Neuronal stem cell (in vitro differentiated cells): ENCODE results near the gene ARFGEF3.

Experiments
- DNase-seq: peaks from one replicate; pipeline ENCODE4 v3.0.0-alpha.2; 2013; ENCODE audit warnings: low spot score
- H2AFZ ChIP-seq: one replicate; pipeline ENCODE4 v1.6.1; 2013; ENCODE audit warnings: mild to moderate bottlenecking, low read length, inconsistent platforms
- H2AK5ac ChIP-seq: 2 replicates; pipeline ENCODE4 v1.6.1; 2013; ENCODE audit warnings: low read depth, mild to moderate bottlenecking, inconsistent platforms, low read length, moderate library complexity, mixed read lengths
- H2BK120ac ChIP-seq: 2 replicates; pipeline ENCODE4 v1.6.1; 2013; ENCODE audit warnings: low read depth, mild to moderate bottlenecking, inconsistent platforms, low read length, moderate library complexity, mixed read lengths
- H2BK12ac ChIP-seq: one replicate; pipeline ENCODE4 v1.6.1; 2013; ENCODE audit warnings: low read length, inconsistent platforms
- H2BK15ac ChIP-seq: 2 replicates; pipeline ENCODE4 v1.6.1; 2013; ENCODE audit warnings: mild to moderate bottlenecking, low read length, inconsistent platforms, mixed read lengths
- H2BK5ac ChIP-seq: one replicate; pipeline ENCODE4 v1.6.1; 2013; ENCODE audit warnings: inconsistent platforms, mild to moderate bottlenecking, low read length, moderate library complexity
- H3K14ac ChIP-seq: one replicate; pipeline ENCODE4 v1.6.1; 2013; ENCODE audit warnings: low read length, inconsistent platforms
- H3K18ac ChIP-seq: 2 replicates; pipeline ENCODE4 v1.6.1; 2013; ENCODE audit warnings: low read length, inconsistent platforms
- H3K23ac ChIP-seq: 2 replicates; pipeline ENCODE4 v1.6.1; 2013; ENCODE audit warnings: low read depth, mild to moderate bottlenecking, mixed read lengths, low read length, inconsistent platforms; ENCODE audit not compliant: poor library complexity
- H3K27ac ChIP-seq: replicated peaks from 3 replicates; pipeline ENCODE4 v1.5.1; 2013; ENCODE audit warnings: low read length, inconsistent platforms
- H3K27me3 ChIP-seq, 3 experiments: 2 replicates each; pipeline ENCODE4 v1.6.1; 2013; ENCODE audit warnings: low read length in 3 of 3, mild to moderate bottlenecking in 2 of 3, inconsistent platforms in 1 of 3, low read depth in 1 of 3, mixed read lengths in 1 of 3, moderate library complexity in 1 of 3; ENCODE audit not compliant: control insufficient read depth in 3 of 3, insufficient read depth in 3 of 3
- H3K36me3 ChIP-seq, 2 donors: replicated peaks in 1 of 2; 2 replicates each; pipeline ENCODE4 v1.6.1; 2013; ENCODE audit warnings: low read length in 2 of 2; ENCODE audit not compliant: control insufficient read depth in 2 of 2, insufficient read depth in 2 of 2
- H3K4ac ChIP-seq: 2 replicates; pipeline ENCODE4 v1.6.1; 2013; ENCODE audit warnings: inconsistent platforms, mild to moderate bottlenecking, low read length, moderate library complexity
- H3K4me1 ChIP-seq, 2 donors: 1 replicate in 1 of 2; 2 replicates in 1 of 2; pipeline ENCODE4 v1.6.1; 2013; ENCODE audit warnings: low read length in 2 of 2, low read depth in 1 of 2; ENCODE audit not compliant: control insufficient read depth in 2 of 2, insufficient read depth in 1 of 2
- H3K4me2 ChIP-seq: one replicate; pipeline ENCODE4 v1.6.1; 2013; ENCODE audit warnings: mild to moderate bottlenecking, low read length, inconsistent platforms; ENCODE audit not compliant: insufficient read depth, poor library complexity, severe bottlenecking
- H3K4me3 ChIP-seq, 2 donors: 2 replicates each; pipeline ENCODE4 v1.5.1; 2013; ENCODE audit warnings: low read length in 2 of 2, mild to moderate bottlenecking in 2 of 2, inconsistent platforms in 1 of 2, moderate library complexity in 1 of 2
- H3K79me1 ChIP-seq: one replicate; pipeline ENCODE4 v1.6.1; 2013; ENCODE audit warnings: low read depth, mild to moderate bottlenecking, inconsistent platforms, low read length, moderate library complexity
- H3K9ac ChIP-seq: one replicate; pipeline ENCODE4 v1.6.1; 2013; ENCODE audit warnings: mild to moderate bottlenecking, low read depth, low read length, inconsistent platforms; ENCODE audit not compliant: poor library complexity
- H3K9me3 ChIP-seq, 2 donors: replicated peaks in 1 of 2; 2 replicates each; pipeline versions ENCODE3 to v1.6.1; 2013; ENCODE audit warnings: low read length in 2 of 2, mild to moderate bottlenecking in 2 of 2, inconsistent platforms in 1 of 2, low read depth in 1 of 2, mixed read lengths in 1 of 2, moderate library complexity in 1 of 2; ENCODE audit not compliant: control insufficient read depth in 2 of 2, insufficient read depth in 1 of 2
- H4K8ac ChIP-seq: one replicate; pipeline ENCODE4 v1.6.1; 2013; ENCODE audit warnings: low read depth, mild to moderate bottlenecking, inconsistent platforms, low read length, moderate library complexity
- H4K91ac ChIP-seq: one replicate; pipeline ENCODE4 v1.6.1; 2013; ENCODE audit warnings: low read length, low read depth, mild to moderate bottlenecking, inconsistent platforms; ENCODE audit not compliant: poor library complexity
- WGBS, 2 donors: extraction: QIAGEN DNeasy Blood & Tissue Kit; methylation state at CpG; one replicate each; pipeline ENCODE4 v1.1.7; 2013; ENCODE audit warnings: missing lambda C conversion rate in 2 of 2, mixed read lengths in 1 of 2; ENCODE audit not compliant: insufficient read length in 2 of 2, insufficient replicate concordance in 1 of 2; ENCODE audit errors: extremely low coverage in 2 of 2; 5-methylcytosine and 5-hydroxymethylcytosine counted together

Gene ARFGEF3

DNA sequence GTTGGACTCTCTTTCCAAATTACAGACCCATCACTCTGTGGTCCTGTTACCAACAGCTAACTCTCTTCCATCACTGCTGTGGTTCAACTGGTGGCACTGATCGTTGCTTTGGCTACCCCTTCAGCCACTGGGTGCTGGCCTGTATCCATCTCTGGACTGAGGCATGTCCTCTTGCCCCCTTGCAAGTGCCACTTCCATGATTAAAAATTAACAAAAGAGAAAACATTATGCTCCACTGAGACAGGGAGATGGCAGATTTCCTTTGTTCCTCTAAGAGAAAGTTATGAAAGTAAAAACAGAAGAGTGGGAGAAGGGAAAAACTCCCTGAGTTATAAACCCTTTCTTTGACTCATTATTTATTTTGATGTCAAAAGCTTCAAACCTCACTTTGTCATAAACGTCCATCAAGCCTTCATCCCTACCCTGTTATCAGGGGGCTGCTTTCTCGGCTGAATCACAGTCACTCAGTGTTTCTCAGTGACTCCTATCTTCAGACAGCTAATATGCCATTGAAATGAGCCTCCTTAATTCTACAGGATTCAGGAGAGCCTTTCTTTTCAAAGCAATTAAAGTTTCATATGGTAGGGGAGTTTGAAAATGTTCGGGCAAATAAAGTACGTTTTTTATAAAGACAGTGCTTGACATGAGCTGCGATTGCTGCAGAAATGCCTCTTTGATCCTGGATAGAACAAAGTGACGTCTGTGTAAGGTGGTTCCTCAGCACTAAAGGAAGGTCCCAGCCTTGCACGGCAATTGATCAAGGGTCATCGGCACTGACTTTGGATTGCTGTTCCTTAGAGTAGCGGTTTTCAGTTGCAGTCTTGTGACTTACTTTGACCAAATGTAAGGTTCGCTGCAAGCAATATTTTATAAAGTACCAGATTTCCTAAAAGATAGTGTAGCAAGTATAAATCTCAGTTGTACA, 106.5 kb downstream of the ARFGEF3 start:
- H3K14ac ChIP-seq = no peak overlapping the region
- no peak overlapping the region for H2AFZ ChIP-seq
- H2AK5ac ChIP-seq = no peak overlapping the region
- no peak overlapping the region for H3K9ac ChIP-seq
- H3K79me1 ChIP-seq = peaks cover 3% of the 10 kb centered on the region
- no peak overlapping the region for H4K91ac ChIP-seq
- no peaks in the 10 kb centered on the region for H3K9me3 ChIP-seq
- H3K23ac ChIP-seq = no peak overlapping the region
- no peaks in the 10 kb centered on the region for H3K36me3 ChIP-seq
- H2BK12ac ChIP-seq = no peak overlapping the region
- peaks cover 0 to 3% (median 0%) of the 10 kb centered on the region in 3 experiments for H3K27me3 ChIP-seq
- no peak overlapping the region for H3K27ac ChIP-seq
- no peak overlapping the region for H3K18ac ChIP-seq
- H3K4ac ChIP-seq = no peak overlapping the region
- H2BK5ac ChIP-seq = no peak overlapping the region
- DNase-seq = no peak
- H2BK120ac ChIP-seq = no peak overlapping the region
- H3K4me3 ChIP-seq = no peak overlapping the region
- H4K8ac ChIP-seq = no peak overlapping the region
- H2BK15ac ChIP-seq = no peak overlapping the region
- WGBS, 2 donors = no CpG with 5 or more reads among the region's 11 CpGs
- no peak overlapping the region for H3K4me2 ChIP-seq
- no peaks in the 10 kb centered on the region for H3K4me1 ChIP-seq

DNA sequence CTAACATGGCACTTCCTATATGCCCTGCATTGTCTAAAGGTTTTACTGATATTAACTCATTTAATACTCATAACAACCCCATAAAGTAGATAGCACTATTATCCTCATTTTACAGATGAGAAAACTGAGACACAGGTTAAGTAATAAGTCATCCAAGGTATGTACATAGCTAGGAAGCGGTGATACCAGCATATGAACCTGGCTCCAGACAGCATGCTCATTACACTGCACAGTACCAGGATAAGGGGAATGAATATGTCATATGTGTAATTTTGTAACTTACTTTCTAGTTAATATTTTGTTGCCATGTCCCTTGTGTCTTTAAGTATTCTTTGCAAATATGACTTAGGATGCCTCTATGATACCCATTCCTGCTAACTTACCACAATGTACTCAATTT, 109.7 kb downstream of the ARFGEF3 start:
- H3K27me3 ChIP-seq = peaks cover 0 to 3% (median 0%) of the 10 kb centered on the region in 3 experiments
- no peak overlapping the region for H2BK15ac ChIP-seq
- no peaks in the 10 kb centered on the region for H3K36me3 ChIP-seq
- no peak overlapping the region for H3K27ac ChIP-seq
- no peak for DNase-seq
- no peak overlapping the region for H2AFZ ChIP-seq
- no peak overlapping the region for H3K18ac ChIP-seq
- no peak overlapping the region for H3K14ac ChIP-seq
- H4K91ac ChIP-seq = no peak overlapping the region
- no peak overlapping the region for H3K23ac ChIP-seq
- no CpG with 5 or more reads among the region's 1 CpG for WGBS, 2 donors
- no peak overlapping the region for H2BK120ac ChIP-seq
- no peaks in the 10 kb centered on the region for H3K9me3 ChIP-seq
- H3K4me3 ChIP-seq = no peak overlapping the region
- H4K8ac ChIP-seq = no peak overlapping the region
- H3K4ac ChIP-seq = no peak overlapping the region
- no peak overlapping the region for H2BK5ac ChIP-seq
- no peak overlapping the region for H2BK12ac ChIP-seq
- no peak overlapping the region for H2AK5ac ChIP-seq
- H3K4me2 ChIP-seq = no peak overlapping the region
- no peak overlapping the region for H3K9ac ChIP-seq
- no peaks in the 10 kb centered on the region for H3K4me1 ChIP-seq
- no peaks in the 10 kb centered on the region for H3K79me1 ChIP-seq

DNA sequence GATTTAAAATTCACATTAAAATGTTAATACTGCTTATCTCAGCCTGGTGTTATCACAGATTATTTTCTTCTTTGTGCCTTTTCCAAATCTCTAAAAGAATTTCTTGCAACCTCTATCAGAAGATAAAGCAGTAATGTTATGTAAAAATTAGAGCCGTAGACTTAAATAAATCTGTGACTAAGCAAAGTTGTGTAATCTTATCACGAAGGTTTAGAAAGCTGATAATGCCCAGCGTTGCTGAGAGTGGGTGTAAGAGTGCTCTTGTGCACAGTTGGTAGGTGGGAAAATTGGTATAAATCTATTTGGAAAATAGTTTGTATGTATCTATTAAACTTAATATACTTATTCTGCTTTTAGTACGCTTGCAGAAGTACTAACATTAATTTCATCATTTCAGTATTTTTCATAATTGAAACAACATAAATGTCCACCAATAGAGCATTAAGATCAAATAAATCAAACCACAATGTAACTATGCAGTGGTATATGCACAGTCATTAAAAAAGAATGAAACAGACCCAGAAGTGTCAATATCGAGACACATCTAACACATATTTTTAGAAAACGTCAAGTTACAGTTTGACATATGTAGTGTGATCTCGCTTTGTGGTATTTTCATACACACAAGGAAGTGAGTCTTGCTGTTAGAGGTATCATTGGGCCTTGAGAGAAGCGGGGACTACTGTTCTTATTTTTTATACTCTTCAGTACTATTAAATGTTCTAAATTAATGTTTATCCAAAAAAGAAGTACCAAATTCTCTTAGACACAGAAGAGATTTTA, 111.0 kb downstream of the ARFGEF3 start:
- Histone ChIP-seq H3K4me1 (no peaks in the 10 kb centered on the region), H2BK12ac (no peak overlapping the region), H2BK15ac (no peak overlapping the region), H3K79me1 (peaks cover 1% of the 10 kb centered on the region), H3K27ac (no peak overlapping the region), H4K8ac (no peak overlapping the region), H3K27me3 (peaks cover 0 to 3% (median 0%) of the 10 kb centered on the region in 3 experiments), H2BK120ac (no peak overlapping the region), H2AFZ (no peak overlapping the region), H3K9me3 (no peaks in the 10 kb centered on the region), H3K4me3 (no peak overlapping the region), H3K18ac (no peak overlapping the region), H3K4me2 (no peak overlapping the region), H3K23ac (no peak overlapping the region), H2AK5ac (no peak overlapping the region), H3K4ac (no peak overlapping the region), H3K36me3 (no peaks in the 10 kb centered on the region), H3K14ac (no peak overlapping the region), H2BK5ac (no peak overlapping the region), H3K9ac (no peak overlapping the region), H4K91ac (no peak overlapping the region)
- no peak for DNase-seq
- whole genome bisulfite sequencing, 2 donors = no CpG with 5 or more reads among the region's 8 CpGs

DNA sequence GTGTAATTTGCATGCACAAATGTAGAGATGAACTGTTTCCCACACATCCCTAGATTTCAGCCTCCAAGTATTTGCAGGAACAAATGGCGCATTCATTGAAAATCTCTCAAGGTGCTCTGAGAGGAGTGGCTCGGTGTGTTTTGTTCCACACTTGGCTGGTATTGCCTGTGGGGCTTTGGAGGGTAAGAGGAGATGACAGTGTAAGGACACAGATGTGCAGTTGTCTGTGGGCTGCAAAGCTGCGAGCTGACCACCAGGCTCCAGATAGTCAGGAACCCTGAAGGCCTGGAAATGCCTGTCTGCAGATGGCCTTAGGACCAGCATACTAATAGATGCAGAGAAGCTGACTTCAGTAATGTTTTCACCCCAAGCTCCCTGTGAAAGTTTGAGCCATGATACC, 114.2 kb downstream of the ARFGEF3 start:
- no peak for DNase-seq
- Histone ChIP-seq H3K27ac (no peak overlapping the region), H3K79me1 (peaks cover 1% of the 10 kb centered on the region), H4K8ac (no peak overlapping the region), H2BK12ac (no peak overlapping the region), H3K9me3 (no peaks in the 10 kb centered on the region), H4K91ac (no peak overlapping the region), H2BK15ac (no peak overlapping the region), H3K14ac (no peak overlapping the region), H3K9ac (no peak overlapping the region), H2AFZ (no peak overlapping the region), H2BK120ac (no peak overlapping the region), H3K4me1 (no peaks in the 10 kb centered on the region), H3K4me3 (no peak overlapping the region), H3K27me3 (peaks cover 0 to 3% (median 0%) of the 10 kb centered on the region in 3 experiments), H3K4me2 (no peak overlapping the region), H2BK5ac (no peak overlapping the region), H3K23ac (no peak overlapping the region), H3K4ac (no peak overlapping the region), H3K36me3 (no peaks in the 10 kb centered on the region), H2AK5ac (no peak overlapping the region), H3K18ac (no peak overlapping the region)
- no CpG with 5 or more reads among the region's 3 CpGs for WGBS, 2 donors
